GM12878 (cell line): ENCODE measurements around the gene SLC39A1. TPM values are rescaled to one million over a fixed set of nuclear protein-coding genes. Genes with fewer than 3 reads are reported as not detected.

ENCODE experiments used
- ASH2L ChIP-seq: fragments of 300-600, 200-600 bp; sonication (generic); IDR thresholded peaks from 2 replicates; pipeline ENCODE4 v1.6.1; 2017; ENCODE audit warnings: low read depth, mild to moderate bottlenecking, borderline replicate concordance
- ATF2 ChIP-seq: IDR thresholded peaks from 2 replicates; pipeline ENCODE4 v1.6.1; 2012; ENCODE audit warnings: low read length, inconsistent platforms
- BACH1 ChIP-seq: fragments of 450-650 bp; IDR thresholded peaks from 2 replicates; pipeline ENCODE4 v1.6.1; 2017; ENCODE audit warnings: mild to moderate bottlenecking, borderline replicate concordance
- CHD1 ChIP-seq: IDR thresholded peaks from 2 replicates; pipeline ENCODE4 v1.6.1; 2012; ENCODE audit warnings: low read depth, low read length, improper control_type of control experiment
- MEF2A ChIP-seq: IDR thresholded peaks from 2 replicates; pipeline ENCODE4 v1.6.1; 2011; ENCODE audit warnings: low read depth, mild to moderate bottlenecking, low read length, moderate library complexity; ENCODE audit not compliant: insufficient read depth
- MYC ChIP-seq: IDR thresholded peaks from 2 replicates; pipeline ENCODE4 v1.6.1; 2011; ENCODE audit warnings: mild to moderate bottlenecking, low read length, moderate library complexity, inconsistent platforms; ENCODE audit not compliant: insufficient read depth, insufficient replicate concordance, insufficient read length, severe bottlenecking
- NR2C1 ChIP-seq: fragments of 450-650 bp; IDR thresholded peaks from 2 replicates; pipeline ENCODE4 v1.6.1; 2017; ENCODE audit warnings: antibody characterized with exemption, mild to moderate bottlenecking, moderate library complexity
- NR2C2 ChIP-seq: IDR thresholded peaks from 2 replicates; pipeline ENCODE4 v1.6.1; 2011; ENCODE audit warnings: borderline replicate concordance, low read depth; ENCODE audit not compliant: control insufficient read depth, insufficient read length
- PKNOX1 ChIP-seq: fragments of 450-650 bp; IDR thresholded peaks from 2 replicates; pipeline ENCODE4 v1.6.1; 2016; ENCODE audit warnings: mild to moderate bottlenecking
- POLR2AphosphoS2 ChIP-seq: IDR thresholded peaks from 2 replicates; pipeline ENCODE4 v1.6.1; 2011; ENCODE audit warnings: low read depth, mild to moderate bottlenecking, low read length, improper control_type of control experiment, moderate library complexity
- RAD21 ChIP-seq: IDR thresholded peaks from 2 replicates; pipeline ENCODE4 v1.6.1; 2011; ENCODE audit warnings: mild to moderate bottlenecking, low read depth, low read length, moderate library complexity; ENCODE audit not compliant: insufficient read depth
- RB1 ChIP-seq: fragments of 450-650 bp; formaldehyde crosslinking; IDR thresholded peaks from 2 replicates; pipeline ENCODE4 v1.6.1; 2017; ENCODE audit warnings: mild to moderate bottlenecking, borderline replicate concordance
- STAT3 ChIP-seq: IDR thresholded peaks from 2 replicates; pipeline ENCODE4 v1.6.1; 2011; ENCODE audit warnings: low read depth, low read length, improper control_type of control experiment
- TBL1XR1 ChIP-seq: IDR thresholded peaks from 2 replicates; pipeline ENCODE4 v1.6.1; 2012; ENCODE audit warnings: low read depth, low read length, improper control_type of control experiment
- TCF12 ChIP-seq: IDR thresholded peaks from 2 replicates; pipeline ENCODE4 v1.6.1; 2011; ENCODE audit warnings: low read depth, mild to moderate bottlenecking, low read length
- ZBTB11 ChIP-seq: fragments of 450-650 bp; formaldehyde crosslinking; IDR thresholded peaks from 2 replicates; pipeline ENCODE4 v1.5.0; 2022; ENCODE audit warnings: mild to moderate bottlenecking, missing genetic modification characterization
- ZNF207 ChIP-seq: fragments of 450-650 bp; IDR thresholded peaks from 2 replicates; pipeline ENCODE4 v1.6.1; 2014; ENCODE audit warnings: antibody characterized with exemption, mild to moderate bottlenecking, borderline replicate concordance
- ZNF592 ChIP-seq: fragments of 450-650 bp; IDR thresholded peaks from 2 replicates; pipeline ENCODE4 v1.6.1; 2017; ENCODE audit warnings: mild to moderate bottlenecking, moderate library complexity
- ZZZ3 ChIP-seq: IDR thresholded peaks from 2 replicates; pipeline ENCODE4 v1.6.1; 2011; ENCODE audit warnings: low read depth; ENCODE audit not compliant: control insufficient read depth, insufficient read length
- polyA plus RNA-seq, 11 experiments: library from polyadenylated mRNA; depleted of rRNA in 4 of 11; unstranded in 6 of 11; stranded (reverse) in 5 of 11; fragments of >200 nt; fragmentation: Nextera tagmentation in 4 of 11; fragmentation: Illumina TruSeq in 1 of 11; extraction: Ambion mirVana in 4 of 11; extraction: Trizol in 1 of 11; gene quantifications; 1 replicate in 1 of 11; 2 replicates in 10 of 11; pipeline versions ENCODE4 v1.2.1 to v1.2.3, GENCODE V29; 2011 to 2016; ENCODE audit warnings: inconsistent platforms in 2 of 11, missing spikeins in 2 of 11, low read depth in 1 of 11
- total RNA-seq, 4 experiments: library from RNA; depleted of rRNA in 3 of 4; stranded (reverse); fragments of >200 nt in 3 of 4; fragmentation: Illumina TruSeq in 1 of 4; extraction: Trizol in 1 of 4; gene quantifications; 2 replicates each; pipeline versions ENCODE4 v1.2.1 to v1.2.3, GENCODE V29; 2013 to 2021

Gene SLC39A1
- total and polyA plus RNA-seq, 10 of the 15 experiments (the other 5 are each of a cell fraction or from before 2014, with no cell fraction given), result 8.8 to 98.6 (median 72.4) TPM

- TF ChIP-seq ZNF592, result no peak
- TF ChIP-seq STAT3, result 0 out of 2 replicates have a peak, but pooled peaks have one; percentile 49
- TF ChIP-seq CHD1, result no peak
- TF ChIP-seq POLR2AphosphoS2, result peak; percentile 96
- no peak; the same call in 1 of the 2 replicates for TF ChIP-seq BACH1
- no peak for TF ChIP-seq ASH2L
- no peak for TF ChIP-seq ZZZ3
- 0 out of 2 replicates have a peak, but pooled peaks have one; percentile 52 for TF ChIP-seq MEF2A
- peak; percentile 73; the same call in 1 of the 2 replicates for TF ChIP-seq ZNF207
- TF ChIP-seq TBL1XR1, result peak; percentile 78; the same call in 1 of the 2 replicates
- no peak for TF ChIP-seq NR2C2
- no peak for TF ChIP-seq ZBTB11
- peak; percentile 97 for TF ChIP-seq NR2C1
- TF ChIP-seq TCF12, result no peak
- no peak for TF ChIP-seq RB1
- TF ChIP-seq MYC, result no peak
- TF ChIP-seq RAD21, result no peak
- TF ChIP-seq PKNOX1, result peak; percentile 36; the same call in 1 of the 2 replicates
- no peak for TF ChIP-seq ATF2
Observed at GRCh38 chr1:153958111-153958960, 5.0 kb downstream of the SLC39A1 start, which contains the start of gene CRTC2 (continued).
